Measurements from ENCODE around the gene CHID1. TPM values are rescaled to one million over a fixed set of nuclear protein-coding genes. Genes with fewer than 3 reads are reported as not detected.

CHID1 gene
- total RNA-seq, 4 donors from 2014 or later: 37.4 to 55.4 (median 47.2) TPM

DNA sequence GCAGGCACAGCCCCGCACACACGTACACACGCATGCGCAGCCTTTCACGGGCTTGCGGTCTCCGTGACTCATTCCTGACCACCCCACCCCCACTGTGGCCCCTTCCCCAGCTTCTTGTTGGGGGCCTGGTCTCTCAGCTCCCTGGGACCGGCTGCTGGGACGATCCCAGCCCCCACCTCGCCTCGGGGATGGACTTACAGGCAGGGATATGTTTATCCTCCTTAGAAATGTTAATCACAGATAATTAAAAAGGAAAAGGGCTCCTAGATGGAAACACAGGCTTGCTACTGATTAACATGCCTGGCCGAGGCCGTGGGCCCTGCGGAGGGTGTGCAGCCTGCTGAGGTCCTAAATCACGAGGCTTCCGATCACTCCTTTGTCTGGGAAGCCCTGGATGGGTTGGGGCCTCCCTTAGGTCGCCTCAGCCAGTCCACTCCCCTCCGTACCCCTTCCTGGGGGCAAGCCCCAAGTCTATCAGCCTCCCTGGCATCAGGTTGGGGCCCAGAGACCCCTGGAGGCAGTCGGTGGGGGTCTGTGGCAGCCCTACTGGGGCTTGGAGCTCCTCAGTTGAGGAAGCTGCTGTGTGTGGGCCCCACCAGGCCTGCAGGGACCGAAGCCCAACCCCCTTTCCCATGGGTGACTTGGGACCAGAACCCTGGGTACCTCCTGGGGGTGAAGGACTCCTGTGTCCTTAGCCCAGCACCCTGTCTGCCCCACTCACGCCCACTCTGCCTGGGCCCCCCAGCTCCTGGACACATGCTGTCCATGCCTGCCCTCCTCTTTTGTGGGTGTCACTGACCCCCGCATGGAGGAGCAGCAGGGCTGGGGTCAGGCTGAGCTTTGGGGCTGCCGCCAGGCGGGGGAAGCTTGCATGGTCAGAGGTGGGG, 47.3 kb downstream of the CHID1 start:
- H3K4me3 ChIP-seq: no peak overlapping the region
- intact Hi-C loops (cut with DNase I): no loop called here
- H3K27ac ChIP-seq (replicated peaks in 1 of 4): no peak overlapping the region
- DNase-seq (ENCODE audit: extremely low spot score): no peak
- H3K4me1 ChIP-seq: peaks cover 20 to 39% (median 35%) of the 10 kb centered on the region in 4 donors
- no peaks in the 10 kb centered on the region for H3K27me3 ChIP-seq
- TF ChIP-seq POLR2A (IDR thresholded peaks at IDR 0.05; ENCODE audit: low read depth): no peak
- TF ChIP-seq POLR2AphosphoS5 (IDR thresholded peaks at IDR 0.05): no peak
- TF ChIP-seq EP300 (IDR thresholded peaks at IDR 0.05): no peak
- TF ChIP-seq, protein P1, sequence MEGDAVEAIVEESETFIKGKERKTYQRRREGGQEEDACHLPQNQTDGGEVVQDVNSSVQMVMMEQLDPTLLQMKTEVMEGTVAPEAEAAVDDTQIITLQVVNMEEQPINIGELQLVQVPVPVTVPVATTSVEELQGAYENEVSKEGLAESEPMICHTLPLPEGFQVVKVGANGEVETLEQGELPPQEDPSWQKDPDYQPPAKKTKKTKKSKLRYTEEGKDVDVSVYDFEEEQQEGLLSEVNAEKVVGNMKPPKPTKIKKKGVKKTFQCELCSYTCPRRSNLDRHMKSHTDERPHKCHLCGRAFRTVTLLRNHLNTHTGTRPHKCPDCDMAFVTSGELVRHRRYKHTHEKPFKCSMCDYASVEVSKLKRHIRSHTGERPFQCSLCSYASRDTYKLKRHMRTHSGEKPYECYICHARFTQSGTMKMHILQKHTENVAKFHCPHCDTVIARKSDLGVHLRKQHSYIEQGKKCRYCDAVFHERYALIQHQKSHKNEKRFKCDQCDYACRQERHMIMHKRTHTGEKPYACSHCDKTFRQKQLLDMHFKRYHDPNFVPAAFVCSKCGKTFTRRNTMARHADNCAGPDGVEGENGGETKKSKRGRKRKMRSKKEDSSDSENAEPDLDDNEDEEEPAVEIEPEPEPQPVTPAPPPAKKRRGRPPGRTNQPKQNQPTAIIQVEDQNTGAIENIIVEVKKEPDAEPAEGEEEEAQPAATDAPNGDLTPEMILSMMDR (IDR thresholded peaks at IDR 0.05): no peak
- peaks cover 36 to 63% (median 51%) of the 10 kb centered on the region in 4 donors for H3K36me3 ChIP-seq
- H3K9me3 ChIP-seq: no peaks in the 10 kb centered on the region
- WGBS: 80% methylated on average over 21 of the region's 24 CpGs

DNA sequence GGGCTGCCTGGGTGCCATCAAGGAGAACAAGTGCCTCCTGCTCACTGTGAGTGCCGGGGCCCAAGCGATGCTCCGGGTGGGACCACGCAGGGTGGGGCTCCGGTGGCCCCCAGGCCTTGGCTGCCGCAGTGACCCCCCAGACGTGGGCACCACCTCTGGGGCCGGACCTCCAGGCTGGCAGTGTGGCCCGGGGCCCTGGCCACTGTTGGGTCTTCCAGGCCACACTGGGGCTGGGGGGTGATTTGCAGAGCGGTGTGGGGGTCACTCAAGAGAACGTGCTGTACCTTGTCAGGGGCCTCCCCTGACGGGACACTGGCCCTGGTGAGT, 48.0 kb downstream of the CHID1 start:
- TF ChIP-seq, protein P1 (IDR thresholded peaks at IDR 0.05): no peak
- no peak for TF ChIP-seq POLR2A (IDR thresholded peaks at IDR 0.05; ENCODE audit: low read depth)
- no peak for TF ChIP-seq EP300 (IDR thresholded peaks at IDR 0.05)
- TF ChIP-seq POLR2AphosphoS5 (IDR thresholded peaks at IDR 0.05): no peak
- H3K9me3 ChIP-seq: no peaks in the 10 kb centered on the region
- peak overlapping the region in 1 of 4 donors; percentile 3 for H3K27ac ChIP-seq (replicated peaks in 1 of 4)
- no peak for DNase-seq (ENCODE audit: extremely low spot score)
- intact Hi-C loops (cut with DNase I): no loop called here
- H3K36me3 ChIP-seq: peaks cover 36 to 60% (median 53%) of the 10 kb centered on the region in 4 donors
- WGBS: 84% methylated on average over 7 of the region's 12 CpGs
- peaks cover 20 to 45% (median 35%) of the 10 kb centered on the region in 4 donors for H3K4me1 ChIP-seq
- no peaks in the 10 kb centered on the region for H3K27me3 ChIP-seq
- no peak overlapping the region for H3K4me3 ChIP-seq

DNA sequence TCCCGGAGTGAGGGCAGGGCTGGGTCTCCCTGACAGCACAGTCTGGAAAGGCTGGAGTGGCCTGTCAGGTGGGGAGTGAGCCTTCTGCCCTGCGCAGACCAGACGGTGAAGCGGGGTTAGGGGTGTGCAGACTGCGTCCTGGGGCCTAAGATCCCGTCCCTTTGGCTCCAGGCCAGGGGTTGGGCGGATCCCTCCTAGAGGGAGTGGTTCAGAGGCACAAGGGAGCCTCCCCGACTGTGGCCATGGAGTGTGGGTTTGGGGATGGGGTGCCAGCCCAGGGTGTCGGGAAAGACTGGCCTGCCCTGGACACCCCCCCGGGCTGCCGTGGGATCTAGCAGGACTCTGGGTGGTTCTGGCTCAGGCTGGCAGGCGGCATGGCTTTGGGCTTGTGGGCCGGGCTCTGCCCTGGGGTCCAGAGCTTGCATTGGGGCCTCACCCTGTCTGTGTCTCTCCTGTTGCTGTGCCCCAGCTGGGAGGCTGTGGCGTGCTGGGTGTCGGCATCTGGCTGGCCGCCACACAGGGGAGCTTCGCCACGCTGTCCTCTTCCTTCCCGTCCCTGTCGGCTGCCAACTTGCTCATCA, 48.4 kb downstream of the CHID1 start:
- TF ChIP-seq, protein P1 (IDR thresholded peaks at IDR 0.05): no peak
- TF ChIP-seq EP300 (IDR thresholded peaks at IDR 0.05) (no peak), POLR2AphosphoS5 (IDR thresholded peaks at IDR 0.05) (peak in 1 of 2 donors; percentile 9), POLR2A (IDR thresholded peaks at IDR 0.05; ENCODE audit: low read depth) (no peak)
- Histone ChIP-seq H3K4me1 (peaks cover 20 to 47% (median 35%) of the 10 kb centered on the region in 4 donors), H3K27me3 (no peaks in the 10 kb centered on the region), H3K9me3 (no peaks in the 10 kb centered on the region), H3K36me3 (peaks cover 36 to 56% (median 53%) of the 10 kb centered on the region in 4 donors), H3K4me3 (no peak overlapping the region), H3K27ac (replicated peaks in 1 of 4) (peak overlapping the region in 1 of 4 donors; percentile 3)
- intact Hi-C loops (cut with DNase I): no loop called here
- no peak for DNase-seq (ENCODE audit: extremely low spot score)
- WGBS: 54% methylated on average over 13 of the region's 20 CpGs

DNA sequence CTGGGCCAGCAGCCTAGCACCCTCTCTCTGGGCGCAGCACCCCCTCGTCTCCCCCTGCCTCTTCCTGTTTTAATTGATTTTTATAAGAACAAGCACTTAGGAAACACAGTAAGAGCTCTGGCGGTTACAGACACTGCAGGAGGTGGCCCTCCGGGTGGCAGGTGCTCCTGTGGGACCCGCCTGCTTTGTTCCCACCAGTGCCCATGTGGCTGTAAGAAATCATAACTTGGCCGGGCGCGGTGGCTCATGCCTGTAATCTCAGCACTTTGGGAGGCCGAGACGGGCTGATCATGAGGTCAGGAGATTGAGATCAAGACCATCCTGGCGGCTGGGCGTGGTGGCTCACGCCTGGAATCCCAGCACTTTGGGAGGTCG, 49.5 kb downstream of the CHID1 start:
- Histone ChIP-seq H3K27me3 (no peaks in the 10 kb centered on the region), H3K9me3 (no peaks in the 10 kb centered on the region), H3K4me3 (no peak overlapping the region), H3K36me3 (peaks cover 33 to 48% (median 42%) of the 10 kb centered on the region in 4 donors), H3K27ac (replicated peaks in 1 of 4) (no peak overlapping the region), H3K4me1 (peaks cover 28 to 57% (median 45%) of the 10 kb centered on the region in 4 donors)
- DNase-seq (ENCODE audit: extremely low spot score): no peak
- 95% methylated on average over 14 of the region's 14 CpGs for WGBS
- TF ChIP-seq EP300 (IDR thresholded peaks at IDR 0.05) (no peak), POLR2AphosphoS5 (IDR thresholded peaks at IDR 0.05) (no peak), POLR2A (IDR thresholded peaks at IDR 0.05; ENCODE audit: low read depth) (no peak)
- TF ChIP-seq, protein P1 (IDR thresholded peaks at IDR 0.05): no peak
- intact Hi-C loops (cut with DNase I): no loop called here

Measured in esophagus muscularis mucosa (tissue), 4 donors.